Epithelial cell of esophagus (primary cell): ENCODE results near the gene SP5.

ENCODE experiments used
- DNase-seq: peaks from one replicate; pipeline ENCODE4 v3.0.0; 2010; ENCODE audit warnings: low read depth
- H3K4me3 ChIP-seq: 2 replicates; pipeline ENCODE4 v1.5.1; 2011; ENCODE audit warnings: mild to moderate bottlenecking, low read length, control low read depth
- TF ChIP-seq, protein P1 (sequence below): IDR thresholded peaks from 2 replicates; pipeline ENCODE4 v1.5.1; 2011; ENCODE audit warnings: low read depth, mild to moderate bottlenecking, low read length, control low read depth, inconsistent platforms; ENCODE audit not compliant: insufficient read depth; ENCODE audit errors: missing control alignments

Gene SP5

DNA sequence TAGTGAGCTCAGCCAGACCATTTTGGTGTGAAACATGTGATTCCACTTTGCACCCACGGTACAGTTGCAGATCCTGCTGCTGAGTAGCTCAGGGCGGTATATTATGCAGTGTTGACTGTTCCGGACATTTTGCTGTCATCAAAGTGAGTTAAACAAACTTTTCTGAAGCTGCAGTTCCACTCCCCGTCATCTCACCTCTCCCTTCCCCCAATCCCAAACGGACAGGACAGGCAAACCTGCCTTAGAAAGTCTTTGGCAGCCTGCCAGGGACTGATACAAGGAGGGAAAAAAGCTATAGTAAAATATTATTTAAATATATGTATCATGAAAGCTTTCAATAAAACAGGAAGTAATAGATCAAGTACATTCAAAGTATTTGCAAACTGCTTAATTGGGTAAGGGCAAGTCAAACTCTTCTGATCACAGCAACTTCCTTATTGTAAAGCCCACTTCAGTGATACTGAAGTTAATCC is 35.5 kb upstream of the SP5 start:
- peak; percentile 35 for DNase-seq
- TF ChIP-seq, protein P1, sequence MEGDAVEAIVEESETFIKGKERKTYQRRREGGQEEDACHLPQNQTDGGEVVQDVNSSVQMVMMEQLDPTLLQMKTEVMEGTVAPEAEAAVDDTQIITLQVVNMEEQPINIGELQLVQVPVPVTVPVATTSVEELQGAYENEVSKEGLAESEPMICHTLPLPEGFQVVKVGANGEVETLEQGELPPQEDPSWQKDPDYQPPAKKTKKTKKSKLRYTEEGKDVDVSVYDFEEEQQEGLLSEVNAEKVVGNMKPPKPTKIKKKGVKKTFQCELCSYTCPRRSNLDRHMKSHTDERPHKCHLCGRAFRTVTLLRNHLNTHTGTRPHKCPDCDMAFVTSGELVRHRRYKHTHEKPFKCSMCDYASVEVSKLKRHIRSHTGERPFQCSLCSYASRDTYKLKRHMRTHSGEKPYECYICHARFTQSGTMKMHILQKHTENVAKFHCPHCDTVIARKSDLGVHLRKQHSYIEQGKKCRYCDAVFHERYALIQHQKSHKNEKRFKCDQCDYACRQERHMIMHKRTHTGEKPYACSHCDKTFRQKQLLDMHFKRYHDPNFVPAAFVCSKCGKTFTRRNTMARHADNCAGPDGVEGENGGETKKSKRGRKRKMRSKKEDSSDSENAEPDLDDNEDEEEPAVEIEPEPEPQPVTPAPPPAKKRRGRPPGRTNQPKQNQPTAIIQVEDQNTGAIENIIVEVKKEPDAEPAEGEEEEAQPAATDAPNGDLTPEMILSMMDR: no peak
- no peak overlapping the region for H3K4me3 ChIP-seq

DNA sequence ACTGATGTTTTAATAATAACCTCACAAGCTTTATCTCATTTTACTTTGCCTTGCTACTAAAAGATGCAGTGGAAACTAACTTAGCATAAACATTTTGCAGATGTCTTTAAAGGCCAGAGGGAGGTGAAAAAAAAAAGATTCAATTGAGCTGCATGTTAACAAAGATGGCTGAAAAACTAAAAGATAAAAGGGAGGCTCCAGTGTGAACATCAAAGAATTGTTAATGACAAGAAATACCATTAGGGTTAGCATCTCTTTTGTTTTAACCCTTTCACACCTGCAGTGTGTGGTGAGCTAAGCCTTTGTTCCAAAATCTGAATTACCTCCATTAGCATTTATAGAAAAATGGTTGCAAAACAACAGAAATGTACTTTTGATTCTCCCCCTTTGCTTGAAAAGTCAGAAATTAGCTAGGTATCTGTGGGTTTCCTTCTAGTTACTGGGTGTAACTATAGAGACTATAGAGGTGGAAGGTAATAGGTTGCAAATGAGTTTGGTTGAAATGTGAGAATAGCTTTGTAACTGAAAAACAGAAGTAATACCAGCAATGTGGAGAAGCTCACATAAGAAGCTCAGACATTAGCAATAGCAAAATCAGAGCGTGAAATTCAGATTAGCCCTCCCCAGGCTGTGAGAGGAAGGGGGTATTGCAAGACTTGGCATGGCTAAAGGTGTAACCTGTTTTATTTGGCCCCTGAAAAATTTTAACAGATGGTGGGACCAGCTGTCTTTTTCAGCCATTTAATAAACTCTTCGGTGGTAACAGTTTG is 34.8 kb upstream of the SP5 start:
- no peak for DNase-seq
- TF ChIP-seq, protein P1: no peak
- no peak overlapping the region for H3K4me3 ChIP-seq

DNA sequence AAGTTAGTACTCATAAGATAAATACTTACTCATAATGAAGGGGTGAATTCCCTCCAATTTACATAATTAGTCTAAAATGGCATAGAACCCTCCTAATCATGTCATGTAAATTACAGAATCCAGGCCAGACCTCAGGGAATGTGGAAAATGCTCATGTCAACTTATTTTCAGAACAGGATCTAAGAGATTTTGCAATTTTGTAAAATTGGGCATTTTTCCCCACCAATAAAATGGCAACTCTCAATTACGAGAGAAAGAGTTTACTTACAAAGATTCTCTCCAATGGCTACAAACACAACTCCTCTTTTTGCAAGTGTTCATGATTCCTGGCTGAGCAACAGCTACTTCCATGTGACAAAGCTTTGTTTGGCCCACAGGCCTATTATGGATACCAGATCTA is 33.8 kb upstream of the SP5 start:
- no peak overlapping the region for H3K4me3 ChIP-seq
- TF ChIP-seq, protein P1: no peak
- DNase-seq: no peak

DNA sequence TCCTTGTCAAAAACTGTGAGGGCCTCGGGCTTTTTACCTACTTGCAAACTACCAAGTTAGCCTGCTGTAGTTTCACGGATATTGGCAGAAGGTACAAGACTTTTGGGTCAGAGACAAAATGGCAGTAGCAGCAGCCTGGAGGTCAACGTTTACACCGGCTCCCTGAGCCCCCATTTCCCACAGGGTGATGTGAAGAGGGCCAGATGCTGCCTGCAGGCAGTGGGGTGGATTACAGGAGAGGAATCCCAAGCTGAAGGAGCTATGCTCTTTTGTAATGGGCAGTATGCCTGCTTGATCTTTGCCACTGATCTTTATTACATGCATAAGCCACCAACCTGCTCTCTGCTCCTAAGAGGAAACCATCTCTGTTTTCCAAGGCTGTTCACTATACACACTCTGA is 29.5 kb upstream of the SP5 start:
- DNase-seq: no peak
- TF ChIP-seq, protein P1: no peak
- no peak overlapping the region for H3K4me3 ChIP-seq

DNA sequence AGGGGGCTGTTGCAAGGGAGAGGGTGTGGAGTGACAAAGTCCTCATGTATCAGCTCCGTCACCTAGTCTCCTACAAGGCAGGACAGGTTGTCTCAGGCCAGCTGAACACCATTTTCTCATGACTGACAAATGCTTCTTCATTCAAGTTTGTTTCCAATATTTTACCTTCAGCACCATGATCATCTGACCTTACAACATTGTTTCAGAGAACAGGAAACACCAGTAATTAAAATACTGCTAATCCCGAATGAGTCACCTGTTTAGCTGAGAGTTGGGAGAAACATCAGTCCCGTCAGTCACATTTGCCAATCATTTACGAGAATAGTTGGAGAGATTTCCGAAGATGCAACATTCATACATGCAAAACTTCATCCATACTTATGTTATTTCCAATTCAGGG is 25.7 kb upstream of the SP5 start:
- DNase-seq: peak; percentile 23
- H3K4me3 ChIP-seq: no peak overlapping the region
- TF ChIP-seq, protein P1: no peak

DNA sequence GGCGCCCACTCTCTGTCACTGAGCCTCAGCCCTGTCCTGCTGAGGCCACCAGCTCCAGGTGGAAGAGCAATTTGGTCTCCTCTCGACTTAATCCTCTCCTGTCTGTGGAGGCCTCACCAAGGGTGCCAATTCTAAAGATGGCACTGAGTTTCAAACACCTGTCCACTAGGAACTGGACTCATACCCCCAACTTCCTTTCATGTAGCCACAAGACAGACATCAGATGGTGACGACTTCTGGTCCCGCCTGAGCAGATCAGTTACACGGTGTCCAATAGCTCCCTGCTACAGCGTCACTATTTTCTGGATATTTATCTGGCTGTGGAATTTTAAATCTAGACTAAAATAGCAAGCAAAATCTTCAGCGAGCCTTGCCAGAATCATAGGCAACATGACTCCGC is 24.5 kb upstream of the SP5 start:
- no peak for DNase-seq
- TF ChIP-seq, protein P1: no peak
- H3K4me3 ChIP-seq: no peak overlapping the region

DNA sequence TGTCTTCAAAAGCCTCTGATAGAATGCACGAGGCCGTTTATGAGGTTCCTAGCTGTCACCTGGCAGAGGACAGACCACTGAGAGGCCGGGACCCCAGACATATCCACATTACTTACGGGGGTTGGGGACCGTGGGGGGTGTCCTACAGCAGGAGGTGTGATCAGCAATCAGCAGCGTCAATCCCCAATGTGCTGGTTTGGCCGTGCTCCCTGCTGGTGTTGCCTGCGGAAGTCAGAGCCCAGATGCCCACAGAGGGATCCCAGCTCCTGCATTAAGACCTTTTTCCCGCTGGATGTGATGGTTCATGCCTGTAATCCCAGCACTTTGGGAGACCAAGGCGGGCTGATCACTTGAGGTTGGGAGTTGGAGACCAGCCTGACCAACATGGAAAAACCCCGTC is 20.8 kb upstream of the SP5 start:
- no peak for DNase-seq
- no peak overlapping the region for H3K4me3 ChIP-seq
- TF ChIP-seq, protein P1: no peak
